NCI-H128 (cell line): ENCODE measurements around the gene GUCY2D.

ENCODE experiments used
- DNase-seq: peaks from one replicate; lab custom pipeline; 2025; ENCODE audit not compliant: unreplicated experiment; lab: John Stamatoyannopoulos, UW

GUCY2D gene

DNA sequence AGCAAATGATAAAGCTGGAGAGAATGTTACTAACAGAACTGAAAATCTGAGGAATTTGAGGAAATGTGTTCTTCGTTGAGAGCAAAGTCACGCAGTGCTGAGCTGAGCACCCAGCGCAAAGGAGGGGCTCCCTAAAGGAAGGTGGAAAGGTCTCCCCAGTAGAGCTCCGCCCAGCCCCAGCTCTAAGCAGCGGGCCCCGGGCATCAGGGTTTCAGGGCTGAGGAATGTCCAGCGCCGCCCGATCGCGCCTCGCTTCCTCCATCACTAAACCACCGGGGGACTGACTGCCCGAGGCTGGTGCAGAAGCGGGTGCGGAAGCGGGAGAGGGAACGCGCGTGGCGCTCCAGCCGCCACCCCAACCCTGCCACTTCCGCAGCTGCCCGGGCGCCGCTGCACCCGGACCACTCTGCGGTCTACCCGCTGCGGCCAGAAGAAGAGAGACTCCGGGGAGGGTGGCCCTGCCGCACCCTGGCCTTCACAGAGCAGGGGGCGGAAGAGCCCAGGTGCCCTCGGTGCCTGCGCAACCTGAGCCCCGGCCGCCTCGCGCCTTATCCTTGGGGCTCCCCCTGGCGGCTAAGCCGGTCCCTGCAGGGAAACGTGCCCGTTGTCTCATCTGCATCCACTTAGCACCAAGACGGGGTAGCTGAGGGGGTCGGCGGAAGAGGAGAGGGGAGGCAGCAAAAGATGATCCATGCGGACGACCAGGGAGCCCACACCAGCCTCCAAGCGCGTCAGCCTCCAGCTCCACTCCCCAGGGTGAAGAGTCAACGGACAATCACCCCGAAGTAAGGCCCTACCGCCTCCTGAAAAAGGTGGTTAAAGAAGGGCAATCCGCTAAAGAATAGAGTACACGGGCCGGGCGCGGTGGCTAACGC, 12.4 kb upstream of the GUCY2D start:
- peak; percentile 62 for DNase-seq

- no peak for DNase-seq
Measured at GRCh38 chr17:7992516-7992915, 9.9 kb upstream of the GUCY2D start.

DNA sequence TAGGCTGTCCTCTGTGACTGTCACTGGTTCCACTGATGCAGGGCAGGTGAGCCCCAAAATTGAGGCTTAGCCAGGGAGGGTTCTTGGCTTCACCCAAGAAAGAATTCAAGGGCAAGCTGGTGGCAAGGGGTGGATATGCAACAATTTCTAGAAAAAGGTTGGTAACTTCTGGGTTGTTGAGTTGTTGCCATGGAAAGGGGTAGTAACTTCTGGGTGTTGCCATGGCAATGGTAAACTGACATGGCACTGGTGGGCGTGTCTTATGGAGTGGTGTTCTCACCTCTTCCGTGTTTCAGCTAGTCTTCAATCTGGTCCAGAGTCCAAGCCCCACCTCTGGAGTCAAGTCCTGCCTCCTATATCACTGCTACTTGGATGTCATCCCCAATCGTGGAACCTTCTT, 9.5 kb upstream of the GUCY2D start:
- no peak for DNase-seq

GRCh38 chr17:7993972-7994589, 8.3 kb upstream of the GUCY2D start:
- DNase-seq = no peak

DNA sequence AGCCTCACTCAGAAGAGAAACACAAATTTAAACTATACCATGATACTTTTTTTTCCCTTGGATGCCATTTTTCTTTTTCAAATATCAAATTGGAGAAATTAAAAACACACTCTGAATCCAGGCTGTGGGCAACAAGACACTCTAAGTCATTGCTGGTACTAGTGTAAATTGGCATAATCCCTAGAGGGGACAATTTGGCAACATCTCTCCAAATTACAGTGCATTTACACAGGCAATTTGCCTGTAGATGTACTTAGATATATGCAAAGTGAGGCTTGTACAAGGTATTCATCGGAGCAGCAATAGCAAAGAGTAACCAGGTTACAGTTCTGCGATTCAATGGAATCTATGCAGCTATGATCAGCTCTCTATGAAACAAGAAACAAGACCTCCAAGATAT, 6.7 kb upstream of the GUCY2D start:
- DNase-seq = no peak

DNA sequence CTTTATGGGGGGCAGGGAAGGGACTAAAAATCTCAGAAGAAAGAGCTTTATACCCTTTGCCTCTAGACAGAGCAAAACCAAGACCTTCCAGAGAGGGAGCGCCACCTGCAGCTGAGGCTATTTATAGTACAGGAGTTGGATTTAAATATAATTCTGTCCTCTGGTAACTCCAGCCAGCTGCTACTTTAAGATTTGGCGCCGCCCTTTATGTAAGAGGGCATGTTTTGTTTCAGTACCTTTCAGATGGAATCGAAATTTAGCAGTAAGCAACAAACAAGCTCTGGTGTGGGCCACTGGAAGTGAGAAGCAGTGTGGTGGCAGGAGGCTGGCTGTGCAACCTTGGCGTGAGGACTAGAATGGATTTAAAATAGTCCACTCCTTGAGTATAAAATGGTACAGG, 5.2 kb upstream of the GUCY2D start:
- peak; percentile 12 for DNase-seq

DNA sequence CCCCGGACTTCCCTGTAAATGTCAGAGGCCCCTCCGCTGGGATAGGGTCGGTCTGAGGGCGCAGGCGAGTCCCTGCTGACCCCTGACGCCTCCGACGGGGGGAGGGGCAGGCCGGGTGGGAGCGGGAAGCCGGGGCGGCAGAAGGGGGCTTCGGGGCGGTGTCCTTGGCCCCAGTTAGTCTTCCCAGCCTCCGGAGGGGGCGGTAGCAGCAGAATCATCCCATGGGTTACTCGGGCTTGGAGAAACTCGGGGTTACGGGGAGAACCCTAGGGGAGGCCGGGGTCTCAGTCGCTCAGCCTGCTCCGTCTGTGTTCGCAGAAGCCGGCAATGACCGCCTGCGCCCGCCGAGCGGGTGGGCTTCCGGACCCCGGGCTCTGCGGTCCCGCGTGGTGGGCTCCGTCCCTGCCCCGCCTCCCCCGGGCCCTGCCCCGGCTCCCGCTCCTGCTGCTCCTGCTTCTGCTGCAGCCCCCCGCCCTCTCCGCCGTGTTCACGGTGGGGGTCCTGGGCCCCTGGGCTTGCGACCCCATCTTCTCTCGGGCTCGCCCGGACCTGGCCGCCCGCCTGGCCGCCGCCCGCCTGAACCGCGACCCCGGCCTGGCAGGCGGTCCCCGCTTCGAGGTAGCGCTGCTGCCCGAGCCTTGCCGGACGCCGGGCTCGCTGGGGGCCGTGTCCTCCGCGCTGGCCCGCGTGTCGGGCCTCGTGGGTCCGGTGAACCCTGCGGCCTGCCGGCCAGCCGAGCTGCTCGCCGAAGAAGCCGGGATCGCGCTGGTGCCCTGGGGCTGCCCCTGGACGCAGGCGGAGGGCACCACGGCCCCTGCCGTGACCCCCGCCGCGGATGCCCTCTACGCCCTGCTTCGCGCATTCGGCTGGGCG, 542 bp downstream of the GUCY2D start:
- no peak for DNase-seq

DNA sequence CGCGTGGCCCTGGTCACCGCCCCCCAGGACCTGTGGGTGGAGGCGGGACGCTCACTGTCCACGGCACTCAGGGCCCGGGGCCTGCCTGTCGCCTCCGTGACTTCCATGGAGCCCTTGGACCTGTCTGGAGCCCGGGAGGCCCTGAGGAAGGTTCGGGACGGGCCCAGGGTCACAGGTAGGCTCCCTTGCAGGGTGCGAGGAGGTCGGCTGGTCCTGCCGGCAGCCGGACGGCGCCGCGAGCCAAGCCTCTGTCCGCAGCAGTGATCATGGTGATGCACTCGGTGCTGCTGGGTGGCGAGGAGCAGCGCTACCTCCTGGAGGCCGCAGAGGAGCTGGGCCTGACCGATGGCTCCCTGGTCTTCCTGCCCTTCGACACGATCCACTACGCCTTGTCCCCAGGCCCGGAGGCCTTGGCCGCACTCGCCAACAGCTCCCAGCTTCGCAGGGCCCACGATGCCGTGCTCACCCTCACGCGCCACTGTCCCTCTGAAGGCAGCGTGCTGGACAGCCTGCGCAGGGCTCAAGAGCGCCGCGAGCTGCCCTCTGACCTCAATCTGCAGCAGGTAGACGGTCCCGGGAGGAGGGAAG, 1.3 kb downstream of the GUCY2D start:
- no peak for DNase-seq

DNA sequence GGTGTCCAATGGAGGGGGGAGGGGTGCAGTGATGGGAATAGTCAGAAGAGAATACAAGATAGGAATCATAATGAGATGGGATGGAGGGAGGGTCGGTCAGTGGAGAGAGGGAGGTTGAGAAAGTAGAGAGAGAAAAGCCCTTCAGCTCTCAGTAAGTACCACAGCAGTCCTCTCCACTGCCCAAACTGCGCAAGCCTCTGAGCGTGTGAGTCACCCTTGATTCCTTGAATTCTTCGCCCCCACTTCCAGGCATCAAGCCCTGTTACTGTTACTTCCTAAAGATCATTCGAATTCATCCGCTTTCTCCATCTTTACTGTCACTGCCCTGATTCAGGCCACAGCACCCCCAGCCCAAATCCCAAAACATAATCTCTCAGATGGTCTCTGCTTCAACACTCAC, 2.5 kb downstream of the GUCY2D start:
- no peak for DNase-seq

- DNase-seq = no peak
Measured at GRCh38 chr17:8005357-8005756, 2.9 kb downstream of the GUCY2D start.

DNA sequence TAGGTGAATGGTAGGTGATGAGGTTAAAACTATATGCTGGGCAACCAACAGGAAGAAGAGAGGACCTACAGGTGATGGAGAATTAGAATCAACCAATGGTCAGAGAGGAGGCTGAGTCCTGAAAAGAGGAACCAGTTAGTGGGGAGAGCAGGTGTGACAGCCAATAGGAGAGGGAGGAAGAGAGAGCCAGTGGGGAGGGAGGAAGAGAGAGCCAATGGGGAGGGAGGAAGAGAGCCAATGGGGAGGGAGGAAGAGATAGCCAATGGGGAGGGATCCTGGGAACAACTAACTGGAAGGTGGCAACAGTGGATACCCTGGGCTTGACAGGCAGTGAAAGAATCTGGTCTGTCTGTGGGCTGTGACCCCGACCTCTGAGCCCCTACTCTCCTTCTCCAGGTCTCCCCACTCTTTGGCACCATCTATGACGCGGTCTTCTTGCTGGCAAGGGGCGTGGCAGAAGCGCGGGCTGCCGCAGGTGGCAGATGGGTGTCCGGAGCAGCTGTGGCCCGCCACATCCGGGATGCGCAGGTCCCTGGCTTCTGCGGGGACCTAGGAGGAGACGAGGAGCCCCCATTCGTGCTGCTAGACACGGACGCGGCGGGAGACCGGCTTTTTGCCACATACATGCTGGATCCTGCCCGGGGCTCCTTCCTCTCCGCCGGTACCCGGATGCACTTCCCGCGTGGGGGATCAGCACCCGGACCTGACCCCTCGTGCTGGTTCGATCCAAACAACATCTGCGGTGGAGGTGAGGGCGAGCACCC, 3.7 kb downstream of the GUCY2D start:
- no peak for DNase-seq

DNA sequence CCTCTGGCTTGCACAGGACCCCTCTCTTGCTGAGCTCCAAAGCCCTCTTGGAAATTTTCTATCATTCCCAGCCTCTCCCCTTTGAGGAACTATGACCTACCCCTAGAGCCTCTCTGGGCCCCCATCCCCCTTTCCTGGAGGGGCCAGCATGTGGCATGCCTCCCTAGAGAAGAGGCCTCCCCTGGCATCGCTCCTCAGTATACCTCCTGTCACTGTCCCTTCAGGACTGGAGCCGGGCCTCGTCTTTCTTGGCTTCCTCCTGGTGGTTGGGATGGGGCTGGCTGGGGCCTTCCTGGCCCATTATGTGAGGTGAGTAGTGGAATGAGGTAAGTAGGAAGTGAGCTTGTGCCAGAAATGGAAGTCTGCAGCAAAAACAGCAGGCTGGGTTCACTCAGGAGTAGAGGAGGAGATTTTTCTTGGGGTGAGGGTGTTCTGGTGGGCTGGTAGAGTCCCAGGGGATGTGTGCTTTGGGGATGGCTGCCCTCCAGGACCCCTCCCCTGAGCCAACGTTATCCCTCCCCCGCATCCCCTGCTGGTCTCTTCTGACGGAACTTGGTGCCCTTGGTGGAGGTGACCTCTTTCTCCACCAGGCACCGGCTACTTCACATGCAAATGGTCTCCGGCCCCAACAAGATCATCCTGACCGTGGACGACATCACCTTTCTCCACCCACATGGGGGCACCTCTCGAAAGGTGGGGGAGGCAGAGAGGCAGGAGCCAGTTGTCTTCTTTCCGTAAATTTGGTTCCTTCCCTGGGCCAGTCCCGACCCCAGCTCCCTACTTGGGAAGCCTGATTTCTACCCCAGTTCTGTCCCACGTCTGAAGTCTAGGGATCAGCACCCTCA, 4.6 kb downstream of the GUCY2D start:
- DNase-seq = no peak

DNA sequence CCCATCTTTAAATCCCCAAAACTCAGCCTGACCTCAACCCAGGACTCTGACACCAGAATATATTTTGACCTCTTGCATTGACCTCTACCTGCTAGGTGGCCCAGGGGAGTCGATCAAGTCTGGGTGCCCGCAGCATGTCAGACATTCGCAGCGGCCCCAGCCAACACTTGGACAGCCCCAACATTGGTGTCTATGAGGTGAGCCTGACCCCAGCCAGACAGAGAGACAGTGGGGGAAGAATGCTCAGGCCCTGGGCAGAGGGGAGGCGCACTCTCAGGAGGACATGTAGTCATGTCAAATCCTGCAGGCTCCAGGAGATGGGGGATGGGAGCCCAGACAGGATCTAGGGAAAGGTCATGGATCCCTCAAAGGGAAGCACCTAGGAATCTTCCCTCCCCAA, 5.4 kb downstream of the GUCY2D start:
- DNase-seq = no peak

- no peak for DNase-seq
Measured at GRCh38 chr17:8012045-8012580, 9.7 kb downstream of the GUCY2D start.

DNA sequence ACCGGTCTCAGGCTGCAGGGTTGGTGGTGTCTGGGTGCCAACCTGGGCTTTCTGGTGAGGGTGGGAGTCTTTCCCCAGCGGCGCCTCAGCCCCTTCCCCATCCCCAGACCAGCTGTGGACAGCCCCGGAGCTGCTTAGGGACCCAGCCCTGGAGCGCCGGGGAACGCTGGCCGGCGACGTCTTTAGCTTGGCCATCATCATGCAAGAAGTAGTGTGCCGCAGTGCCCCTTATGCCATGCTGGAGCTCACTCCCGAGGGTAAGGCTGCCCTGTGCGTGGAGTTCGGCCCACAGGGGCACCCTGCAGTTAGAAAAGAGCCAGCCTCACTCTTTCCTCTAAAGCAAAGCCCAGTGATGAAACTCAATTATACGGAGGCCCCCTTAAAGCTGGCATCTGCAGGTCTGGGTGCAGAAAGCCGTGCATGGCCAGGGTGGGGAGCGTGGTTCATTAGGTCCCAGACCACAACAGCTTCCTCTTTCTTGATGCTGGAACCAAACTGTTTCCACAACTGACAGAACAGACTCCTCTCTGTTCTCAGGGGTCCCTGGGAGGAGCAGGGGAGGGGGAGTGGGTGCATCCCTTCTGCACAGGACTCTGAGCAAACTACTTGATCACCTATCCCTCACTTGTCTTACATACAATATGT, 10.7 kb downstream of the GUCY2D start:
- DNase-seq = no peak

GRCh38 chr17:8013731-8014557, 11.5 kb downstream of the GUCY2D start:
- no peak for DNase-seq

DNA sequence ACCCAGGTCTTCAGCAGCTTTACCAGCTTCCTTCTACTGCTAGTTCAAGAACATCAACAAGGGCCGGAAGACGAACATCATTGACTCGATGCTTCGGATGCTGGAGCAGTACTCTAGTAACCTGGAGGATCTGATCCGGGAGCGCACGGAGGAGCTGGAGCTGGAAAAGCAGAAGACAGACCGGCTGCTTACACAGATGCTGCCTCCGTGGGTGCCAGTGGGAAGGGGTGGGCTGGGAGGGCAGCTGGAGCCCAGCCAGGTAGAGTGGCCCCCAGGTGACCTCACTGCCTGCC, 12.1 kb downstream of the GUCY2D start:
- no peak for DNase-seq

- no peak for DNase-seq
Measured at GRCh38 chr17:8015236-8015956, 13.0 kb downstream of the GUCY2D start.
